Natural killer cell (primary cell): ENCODE data around the gene FBLN1. TPM values are rescaled to one million over a fixed set of nuclear protein-coding genes. Genes with fewer than 3 reads are reported as not detected.

ENCODE experiments used
- ATAC-seq, 3 donors: fragments of 150-1000 bp in 2 of 3; fragments of 200-7000 bp in 1 of 3; cut with Tn5 transposase; 1 replicate in 1 of 3; 2 replicates in 2 of 3; pipeline ENCODE4 v1.10.0; 2021; ENCODE audit warnings: mild to moderate bottlenecking in 2 of 3, moderate library complexity in 2 of 3
- DNase-seq, 2 donors: peaks; one replicate each; pipeline versions ENCODE4 v3.0.0 to v3.0.0-alpha.2; 2013 to 2021; ENCODE audit warnings: mixed read lengths in 1 of 2
- H3K27ac ChIP-seq: one replicate; pipeline ENCODE4 v1.5.1; 2013; ENCODE audit warnings: mild to moderate bottlenecking, low read length
- H3K27me3 ChIP-seq: one replicate; pipeline ENCODE4 v1.6.1; 2013; ENCODE audit warnings: low read length; ENCODE audit not compliant: control insufficient read depth, insufficient read depth
- H3K36me3 ChIP-seq: one replicate; pipeline ENCODE4 v1.6.1; 2013; ENCODE audit warnings: low read length; ENCODE audit not compliant: control insufficient read depth, insufficient read depth
- H3K4me1 ChIP-seq: one replicate; pipeline ENCODE4 v1.6.1; 2013; ENCODE audit warnings: low read length; ENCODE audit not compliant: control insufficient read depth, insufficient read depth
- H3K4me3 ChIP-seq: one replicate; pipeline ENCODE4 v1.5.1; 2013; ENCODE audit warnings: low read length
- H3K9me3 ChIP-seq: one replicate; pipeline ENCODE4 v1.6.1; 2013; ENCODE audit warnings: low read length; ENCODE audit not compliant: control insufficient read depth, insufficient read depth
- H3K27ac Mint-ChIP-seq, 2 donors: one replicate each; pipeline ENCODE4 v1.8.0; 2022; ENCODE audit warnings: mild to moderate bottlenecking in 2 of 2, mixed read lengths in 2 of 2, moderate library complexity in 1 of 2
- H3K27me3 Mint-ChIP-seq, 2 donors: one replicate each; pipeline ENCODE4 v1.8.0; 2022; ENCODE audit warnings: low read depth in 2 of 2, mixed read lengths in 2 of 2
- H3K36me3 Mint-ChIP-seq: one replicate; pipeline ENCODE4 v1.8.0; 2022; ENCODE audit warnings: mixed read lengths
- H3K4me1 Mint-ChIP-seq, 2 donors: one replicate each; pipeline ENCODE4 v1.8.0; 2022; ENCODE audit warnings: mixed read lengths in 2 of 2
- H3K4me3 Mint-ChIP-seq: one replicate; pipeline ENCODE4 v1.8.0; 2022; ENCODE audit warnings: mild to moderate bottlenecking, moderate library complexity, mixed read lengths
- H3K9me3 Mint-ChIP-seq, 2 donors: one replicate each; pipeline ENCODE4 v1.8.0; 2022; ENCODE audit warnings: mixed read lengths in 2 of 2
- WGBS: methylation state at CpG from one replicate; pipeline ENCODE4 v1.1.7; 2013; ENCODE audit warnings: missing lambda C conversion rate; ENCODE audit not compliant: insufficient coverage; 5-methylcytosine and 5-hydroxymethylcytosine counted together
- intact Hi-C: fragments of 100-400 bp; cut with micrococcal nuclease; formaldehyde crosslinking; loops from one replicate; pipeline ENCODE4 v1.14.2; 2022
- total RNA-seq, 4 donors: library from RNA; stranded (reverse); fragments of 120-200 nt in 1 of 4; gene quantifications; one replicate each; pipeline versions ENCODE4 v1.2.3 to v1.2.4, GENCODE V29; 2013 to 2022
- TF ChIP-seq, protein P1 (sequence below): fragments of 200-600 bp; IDR thresholded peaks from one replicate; pipeline ENCODE4 v1.8.0; 2022; ENCODE audit warnings: antibody characterized with exemption

Gene FBLN1
- under 1 TPM in 1 of 3 donors, not detected in 2; 0.58 TPM for total RNA-seq
- not detected for total RNA-seq (2013)

DNA sequence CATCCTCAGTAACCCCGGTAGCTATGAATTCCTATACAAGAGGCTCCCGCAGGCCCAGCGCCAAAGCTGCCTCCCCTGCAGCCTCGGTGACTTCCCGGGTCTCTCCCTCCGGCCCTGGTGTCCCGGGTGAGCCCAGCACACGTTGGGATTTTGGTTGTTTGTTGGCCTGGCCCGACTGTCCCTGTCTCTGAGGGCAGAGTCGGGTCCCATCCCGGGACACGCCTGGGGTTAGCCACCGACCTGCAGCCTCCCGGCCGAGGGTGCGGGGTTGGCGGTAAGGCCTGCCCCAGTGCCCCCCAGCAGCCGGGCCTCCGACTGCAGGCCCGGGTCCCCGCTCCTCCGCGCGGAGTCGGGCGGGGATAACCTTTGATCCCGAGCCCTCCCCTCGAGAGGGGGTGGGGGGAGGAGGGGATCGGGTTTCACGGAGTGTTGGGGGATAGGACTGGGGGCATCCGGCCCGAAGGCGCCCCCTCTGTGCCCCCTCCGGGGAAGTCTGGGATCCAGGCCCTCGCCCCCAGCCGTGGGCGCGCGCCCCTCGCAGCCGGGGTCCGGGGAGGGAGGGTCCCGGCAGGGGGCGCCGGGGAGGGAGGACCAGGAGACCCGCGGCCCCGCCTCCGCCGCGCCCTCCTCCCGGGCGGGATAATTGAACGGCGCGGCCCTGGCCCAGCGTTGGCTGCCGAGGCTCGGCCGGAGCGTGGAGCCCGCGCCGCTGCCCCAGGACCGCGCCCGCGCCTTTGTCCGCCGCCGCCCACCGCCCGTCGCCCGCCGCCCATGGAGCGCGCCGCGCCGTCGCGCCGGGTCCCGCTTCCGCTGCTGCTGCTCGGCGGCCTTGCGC is at the start of gene FBLN1:
Gene FBLN1 (plus strand): TSS at position 669 of the 835 bp plus-strand sequence. CDS start 103 bp downstream, at position 772.
- Histone ChIP-seq H3K36me3 (no peaks in the 10 kb centered on the region), H3K4me3 (no peak within 1 kb of the TSS), H3K27me3 (peaks cover 9% of the 10 kb centered on the region), H3K27ac (no peak within 1 kb of the TSS), H3K4me1 (peaks cover 4% of the 10 kb centered on the region), H3K9me3 (no peaks in the 10 kb centered on the region)
- no peak within 1 kb of the TSS for H3K4me3 Mint-ChIP-seq
- H3K36me3 Mint-ChIP-seq, result no peaks in the 10 kb centered on the region
- no peaks in the 10 kb centered on the region for H3K4me1 Mint-ChIP-seq
- ATAC-seq (peak in 1 of 3 donors; percentile 48), DNase-seq (no peak)
- 9% methylated on average over 89 of the region's 89 CpGs for WGBS
- intact Hi-C loops, result no loop called here
- H3K27me3 Mint-ChIP-seq, result peaks cover 25 to 50% of the 10 kb centered on the region in 2 donors
- no peaks in the 10 kb centered on the region for H3K9me3 Mint-ChIP-seq
- TF ChIP-seq, protein P1, sequence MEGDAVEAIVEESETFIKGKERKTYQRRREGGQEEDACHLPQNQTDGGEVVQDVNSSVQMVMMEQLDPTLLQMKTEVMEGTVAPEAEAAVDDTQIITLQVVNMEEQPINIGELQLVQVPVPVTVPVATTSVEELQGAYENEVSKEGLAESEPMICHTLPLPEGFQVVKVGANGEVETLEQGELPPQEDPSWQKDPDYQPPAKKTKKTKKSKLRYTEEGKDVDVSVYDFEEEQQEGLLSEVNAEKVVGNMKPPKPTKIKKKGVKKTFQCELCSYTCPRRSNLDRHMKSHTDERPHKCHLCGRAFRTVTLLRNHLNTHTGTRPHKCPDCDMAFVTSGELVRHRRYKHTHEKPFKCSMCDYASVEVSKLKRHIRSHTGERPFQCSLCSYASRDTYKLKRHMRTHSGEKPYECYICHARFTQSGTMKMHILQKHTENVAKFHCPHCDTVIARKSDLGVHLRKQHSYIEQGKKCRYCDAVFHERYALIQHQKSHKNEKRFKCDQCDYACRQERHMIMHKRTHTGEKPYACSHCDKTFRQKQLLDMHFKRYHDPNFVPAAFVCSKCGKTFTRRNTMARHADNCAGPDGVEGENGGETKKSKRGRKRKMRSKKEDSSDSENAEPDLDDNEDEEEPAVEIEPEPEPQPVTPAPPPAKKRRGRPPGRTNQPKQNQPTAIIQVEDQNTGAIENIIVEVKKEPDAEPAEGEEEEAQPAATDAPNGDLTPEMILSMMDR, result no peak
- no peak within 1 kb of the TSS for H3K27ac Mint-ChIP-seq

DNA sequence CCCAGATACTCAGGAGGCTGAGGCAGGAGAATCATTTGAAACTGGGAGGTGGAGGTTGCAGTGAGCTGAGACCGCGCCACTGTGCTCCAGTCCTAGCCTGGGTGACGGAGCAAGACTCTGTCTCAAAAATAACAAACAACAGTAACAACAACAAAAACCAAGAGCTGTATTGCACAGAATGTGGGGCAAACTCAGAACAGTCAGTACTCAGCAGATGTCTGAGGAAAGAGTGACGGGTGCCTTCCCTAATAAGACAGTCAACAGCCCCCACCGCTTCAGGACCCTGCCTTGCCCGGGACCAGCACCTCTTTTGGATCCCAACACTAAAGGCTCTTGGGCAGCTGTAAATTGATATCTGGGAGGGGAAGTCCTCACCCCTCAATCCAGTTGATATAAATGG is 48.9 kb upstream of the FBLN1 start:
- ATAC-seq (no peak), DNase-seq (no peak)
- WGBS, result 100% methylated on average over 6 of the region's 6 CpGs
- H3K27ac ChIP-seq, result no peak overlapping the region
- intact Hi-C loops, result no loop called here
- no peaks in the 10 kb centered on the region for H3K36me3 Mint-ChIP-seq
- TF ChIP-seq, protein P1, result no peak
- no peaks in the 10 kb centered on the region for H3K9me3 Mint-ChIP-seq
- H3K4me3 ChIP-seq, result no peak overlapping the region
- H3K27me3 Mint-ChIP-seq, result peaks cover 8 to 10% of the 10 kb centered on the region in 2 donors
- no peaks in the 10 kb centered on the region for H3K4me1 Mint-ChIP-seq
- H3K36me3 ChIP-seq, result no peaks in the 10 kb centered on the region
- no peaks in the 10 kb centered on the region for H3K9me3 ChIP-seq
- no peaks in the 10 kb centered on the region for H3K4me1 ChIP-seq
- no peaks in the 10 kb centered on the region for H3K27me3 ChIP-seq
- no peak overlapping the region for H3K27ac Mint-ChIP-seq
- no peak overlapping the region for H3K4me3 Mint-ChIP-seq

DNA sequence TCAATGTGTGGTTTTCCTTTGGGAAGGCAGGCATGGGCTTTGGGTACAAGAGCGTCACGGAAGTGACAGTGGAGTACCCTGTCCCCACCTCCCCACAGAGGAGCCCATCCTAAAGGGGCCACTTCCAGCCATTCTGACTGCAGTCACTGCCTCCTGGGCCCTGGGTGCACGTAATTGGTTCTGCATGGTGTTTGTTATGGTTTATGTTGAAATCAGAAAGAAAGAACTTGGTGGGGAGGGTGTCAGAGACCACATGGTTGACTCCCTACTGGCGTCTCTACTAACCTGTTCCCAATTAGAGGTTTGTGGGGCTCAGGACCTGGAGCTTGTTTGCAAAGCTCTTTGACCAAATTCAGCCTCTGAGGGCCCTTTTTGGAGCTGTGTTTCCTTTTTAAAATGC is 48.4 kb upstream of the FBLN1 start:
- Mint-ChIP-seq H3K9me3 (no peaks in the 10 kb centered on the region), H3K4me1 (no peaks in the 10 kb centered on the region), H3K27me3 (peaks cover 8 to 10% of the 10 kb centered on the region in 2 donors), H3K27ac (no peak overlapping the region), H3K36me3 (no peaks in the 10 kb centered on the region), H3K4me3 (no peak overlapping the region)
- intact Hi-C loops, result no loop called here
- Histone ChIP-seq H3K27me3 (no peaks in the 10 kb centered on the region), H3K36me3 (no peaks in the 10 kb centered on the region), H3K4me1 (no peaks in the 10 kb centered on the region), H3K9me3 (no peaks in the 10 kb centered on the region), H3K27ac (no peak overlapping the region), H3K4me3 (no peak overlapping the region)
- TF ChIP-seq, protein P1, result no peak
- DNase-seq (no peak), ATAC-seq (no peak)
- WGBS, result 65% methylated on average over 2 of the region's 4 CpGs
